NCI-H1436 (cell line): ENCODE results near the gene TNFRSF21.
"Not testable (repeated sequence)": the region's sequence is repeated elsewhere in the genome, so short reads cannot be mapped to it uniquely, and the experiment has no call there.

Experiments used
- DNase-seq: peaks from one replicate; lab custom pipeline; 2025; lab: John Stamatoyannopoulos, UW

Gene TNFRSF21

DNA sequence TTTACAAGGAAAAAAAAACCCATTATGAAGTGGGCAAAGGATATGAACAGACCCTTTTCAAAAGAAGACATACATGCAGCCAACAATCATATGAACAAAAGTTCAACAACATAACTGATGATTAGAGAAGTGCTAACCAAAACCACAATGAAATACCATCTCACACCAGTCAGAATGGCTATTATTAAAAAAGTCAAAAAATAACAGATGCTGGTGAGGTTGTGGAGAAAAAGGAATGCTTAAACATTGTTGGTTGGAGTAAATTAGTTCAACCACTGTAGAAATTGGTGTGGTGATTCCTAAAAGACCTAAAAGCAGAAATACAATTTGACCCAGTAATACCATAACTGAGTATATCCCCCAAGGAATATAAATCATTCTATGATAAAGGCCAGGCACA lies 86.5 kb downstream of the TNFRSF21 start:
- not testable (repeated sequence) for DNase-seq

GRCh38 chr6:47221565-47221964 lies 88.1 kb downstream of the TNFRSF21 start:
- no peak for DNase-seq

GRCh38 chr6:47209632-47210031 lies 100.1 kb downstream of the TNFRSF21 start:
- no peak for DNase-seq

DNA sequence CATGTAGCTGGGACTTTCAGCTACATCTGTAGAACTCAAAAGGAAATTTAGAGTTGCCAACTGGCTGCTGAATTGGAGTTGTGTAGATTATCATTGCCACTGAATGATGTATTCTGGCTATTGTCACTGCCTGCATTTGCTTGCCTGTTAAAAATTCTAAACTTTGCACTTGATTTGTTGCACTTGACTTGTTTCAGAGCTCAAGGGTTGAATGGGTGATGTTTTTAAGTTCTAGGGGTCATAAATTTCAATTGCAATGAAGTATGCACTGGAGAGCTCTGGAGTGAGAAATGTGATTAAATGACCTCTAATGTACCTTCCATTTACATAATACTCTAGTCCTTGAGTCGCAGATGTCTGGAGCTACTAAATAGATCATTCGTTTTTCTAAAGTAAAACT lies 102.4 kb downstream of the TNFRSF21 start:
- no peak for DNase-seq

DNA sequence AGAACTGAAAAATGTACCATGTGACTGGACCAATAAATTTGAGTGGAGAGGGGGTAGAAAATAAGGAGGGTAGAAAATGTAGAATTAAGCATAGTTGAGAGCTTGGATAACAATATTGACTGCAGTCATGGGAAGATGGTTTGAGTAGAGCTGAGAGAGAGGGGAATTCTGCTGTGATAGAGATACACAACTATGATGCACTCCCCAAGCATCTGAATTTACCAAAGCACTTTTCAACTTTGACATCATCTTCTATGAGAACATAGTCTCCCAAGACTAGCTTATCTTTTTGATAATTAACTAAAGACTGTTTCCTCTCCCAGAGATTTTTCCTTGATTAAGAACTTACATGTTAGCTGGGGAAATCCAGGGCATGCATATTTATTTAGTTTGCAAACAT lies 103.1 kb downstream of the TNFRSF21 start:
- DNase-seq = no peak

DNA sequence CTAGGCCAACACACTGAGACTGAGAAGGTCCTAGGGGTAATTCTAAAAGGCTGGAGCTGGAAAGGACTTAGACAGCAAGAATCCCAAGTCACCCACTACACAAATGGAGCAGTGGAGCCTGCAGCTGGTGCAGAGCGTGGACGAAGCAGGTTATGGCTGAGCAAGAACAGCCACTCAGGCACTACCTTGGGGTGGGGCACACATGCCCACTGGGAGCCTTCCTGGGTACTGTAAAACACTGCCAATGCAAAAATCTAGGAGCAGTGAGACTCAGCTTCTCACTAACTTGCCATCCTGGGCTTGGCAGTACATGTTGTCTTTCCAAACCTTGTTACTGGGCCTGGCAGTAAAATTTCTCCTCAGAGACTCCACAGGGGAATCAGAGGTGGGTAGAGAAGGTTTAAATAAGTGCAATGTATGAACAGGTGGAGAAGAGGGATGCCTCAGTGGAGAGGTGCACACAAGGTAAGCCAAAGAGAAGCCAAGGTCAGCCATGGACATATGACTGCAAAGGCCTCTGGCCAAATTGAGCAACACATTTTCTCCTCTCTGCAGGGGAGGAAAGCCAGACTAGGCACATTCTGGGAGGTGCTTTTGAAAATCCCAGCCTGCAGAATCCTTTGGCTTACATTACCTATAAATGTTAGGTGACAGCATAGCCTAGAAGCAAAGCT lies 105.6 kb downstream of the TNFRSF21 start:
- DNase-seq = no peak

DNA sequence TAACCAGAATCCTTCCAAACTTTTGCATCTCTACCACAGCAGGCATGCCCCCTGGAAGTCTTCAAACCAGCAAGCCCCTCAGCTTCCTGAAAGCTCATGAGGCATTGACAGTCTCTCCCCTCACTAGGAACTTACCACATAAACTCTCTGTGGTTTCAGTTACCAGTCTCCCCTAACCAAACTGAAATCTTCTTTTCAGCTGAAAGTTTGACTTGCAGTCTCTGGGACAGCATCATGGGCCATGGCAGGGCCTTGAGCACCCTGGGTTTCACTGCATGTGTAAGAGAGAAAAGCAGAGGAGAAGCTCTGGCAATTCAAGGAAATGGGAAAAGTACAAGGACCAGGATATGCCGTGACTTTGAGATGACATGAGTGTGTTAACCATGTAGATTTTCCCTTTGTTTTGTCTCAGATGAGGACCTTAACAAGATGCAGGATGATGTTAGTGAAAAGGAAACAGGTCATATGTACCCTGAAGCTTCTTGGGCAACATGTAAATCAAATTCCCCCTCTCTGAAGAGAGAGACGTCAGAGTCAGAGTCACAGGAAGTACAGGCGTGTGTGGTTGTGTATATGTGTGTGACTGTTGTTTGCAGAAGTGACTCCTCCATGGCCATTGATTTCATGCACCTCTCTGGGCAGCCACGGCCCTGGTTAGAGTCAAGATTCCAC lies 106.3 kb downstream of the TNFRSF21 start:
- DNase-seq = no peak

- DNase-seq = no peak
These were observed 107.0 kb downstream of the TNFRSF21 start for GRCh38 chr6:47202644-47203205.

- no peak for DNase-seq
These were observed 109.0 kb downstream of the TNFRSF21 start for GRCh38 chr6:47200536-47201334.

GRCh38 chr6:47197682-47198640 lies 111.7 kb downstream of the TNFRSF21 start:
- no peak for DNase-seq

DNA sequence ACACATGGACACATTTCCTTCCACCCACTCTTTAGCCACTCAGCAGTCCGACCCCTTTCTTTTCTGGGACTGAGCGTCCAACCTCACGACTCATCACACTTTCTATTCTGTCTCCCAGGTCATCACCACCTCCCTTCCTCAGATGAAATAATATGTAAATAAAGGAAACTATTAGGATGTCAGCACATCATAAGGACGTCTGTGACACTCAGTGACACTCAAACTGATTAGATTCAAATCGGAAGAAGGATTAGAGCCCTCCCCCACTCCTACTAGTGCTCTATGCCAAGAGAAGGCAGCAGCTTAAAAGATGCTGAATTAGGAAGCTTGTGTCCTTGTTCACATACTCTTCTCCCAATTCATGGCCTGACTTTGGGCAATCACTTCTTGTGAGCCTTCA lies 113.6 kb downstream of the TNFRSF21 start:
- no peak for DNase-seq

- DNase-seq = no peak
These were observed 114.6 kb downstream of the TNFRSF21 start for GRCh38 chr6:47195011-47195650.

- no peak for DNase-seq
These were observed 121.1 kb downstream of the TNFRSF21 start for GRCh38 chr6:47188588-47189021.

DNA sequence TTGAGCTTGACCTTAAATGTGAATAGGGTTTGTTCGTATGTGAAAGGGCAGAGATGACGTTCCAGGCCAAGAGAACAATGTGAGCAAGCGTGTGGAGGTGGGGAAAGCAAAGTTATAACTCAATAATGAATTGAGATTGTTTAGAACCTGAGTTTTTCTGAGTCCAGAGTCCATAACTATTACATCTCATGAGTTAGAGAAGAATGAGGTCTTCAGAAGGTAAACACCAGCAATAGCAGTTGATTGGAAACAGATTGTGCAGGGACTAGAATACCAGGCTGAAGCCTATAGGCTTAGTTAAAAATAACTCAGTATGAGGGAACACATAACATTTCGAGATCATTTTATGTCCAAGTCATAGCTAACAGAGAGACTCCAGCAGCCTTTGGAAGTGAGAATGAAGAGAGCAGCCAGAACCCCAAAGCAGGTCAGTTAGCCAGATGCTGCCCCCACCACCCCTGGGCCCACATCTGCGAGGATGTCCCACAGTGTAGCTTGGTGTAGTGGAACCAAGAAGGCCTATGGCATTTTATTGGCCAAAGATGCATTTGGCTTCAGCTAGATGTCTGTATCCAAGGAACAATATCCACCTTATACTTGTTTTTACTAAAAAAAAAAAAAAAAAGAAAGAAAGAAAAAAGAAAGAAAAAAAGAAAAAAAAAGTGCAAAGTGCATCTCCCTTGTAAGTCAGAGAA lies 121.7 kb downstream of the TNFRSF21 start:
- DNase-seq = no peak

DNA sequence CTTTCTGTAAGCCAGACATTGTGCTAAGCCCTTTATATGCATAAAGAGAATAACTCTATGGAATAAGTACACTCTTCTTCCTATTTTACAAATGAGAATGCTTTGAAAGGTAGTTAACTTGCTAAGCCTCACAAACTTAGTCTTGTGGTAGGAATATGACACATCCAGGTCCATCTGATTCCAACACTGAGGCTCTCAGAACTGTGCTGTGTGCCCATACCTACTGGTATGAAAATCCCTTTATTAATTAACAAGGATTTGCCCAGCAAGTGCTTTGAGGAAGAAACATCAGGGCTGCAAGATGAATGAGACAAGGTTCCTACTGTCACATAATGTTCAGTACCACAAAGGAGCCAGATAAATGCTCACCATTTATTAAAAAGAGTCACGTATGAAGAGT lies 122.6 kb downstream of the TNFRSF21 start:
- DNase-seq = no peak

DNA sequence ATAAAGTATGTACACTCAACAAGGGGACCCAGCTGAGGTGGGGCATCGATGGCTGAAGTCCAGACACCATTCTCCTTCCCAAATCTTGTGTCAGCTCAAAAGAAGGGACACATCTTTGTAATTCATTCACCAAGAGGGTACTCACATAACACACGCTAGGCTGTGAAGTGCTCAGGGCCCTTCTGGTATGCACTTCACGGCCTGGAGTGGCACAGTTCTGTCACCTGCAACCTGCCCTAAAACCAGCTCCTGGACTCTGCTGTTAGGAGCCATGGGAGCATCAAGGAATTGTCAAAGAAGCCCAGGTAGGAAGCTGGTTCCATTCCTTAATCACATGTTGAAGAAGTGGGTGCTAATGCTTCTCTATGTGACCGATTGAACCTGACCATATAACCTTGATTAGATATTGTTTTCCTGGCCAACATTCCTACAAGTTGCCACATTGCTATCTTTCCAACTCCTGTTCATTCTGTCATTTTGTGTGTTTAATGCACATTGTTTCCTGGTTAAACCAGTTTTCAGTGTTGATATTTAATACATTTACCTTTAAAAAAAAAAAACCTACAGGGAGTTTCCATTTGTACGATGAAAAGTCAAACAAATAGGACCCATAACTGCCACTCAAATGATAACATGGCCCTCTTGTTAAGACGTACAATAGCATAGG lies 127.3 kb downstream of the TNFRSF21 start:
- no peak for DNase-seq

DNA sequence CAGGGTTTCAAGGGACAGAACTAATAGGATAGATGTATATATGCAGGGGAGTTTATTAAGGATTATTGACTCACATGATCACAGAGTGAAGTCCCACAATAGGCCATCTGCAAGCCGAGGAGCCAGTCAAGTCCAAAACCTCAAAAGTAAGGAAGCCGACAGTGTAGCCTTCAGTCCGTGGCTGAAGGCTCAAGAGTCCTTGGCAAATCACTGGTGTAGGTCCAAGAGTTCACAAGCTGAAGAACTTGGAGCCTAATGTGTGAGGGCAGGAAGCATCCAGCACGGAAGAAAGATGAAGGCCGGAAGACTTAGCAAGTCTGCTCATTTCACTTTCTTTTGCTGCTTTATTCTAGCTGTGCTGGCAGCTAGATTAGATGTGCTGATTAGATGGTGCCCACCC lies 128.0 kb downstream of the TNFRSF21 start:
- DNase-seq = no peak
